ENCODE results near the gene PEA15.

Gene PEA15

GRCh38 chr1:160210561-160210960 lies 5.4 kb downstream of the PEA15 start:
- H3K4me3 ChIP-seq (ENCODE audit: low read depth, low read length), result no peak overlapping the region
- in situ Hi-C loops (cut with HindIII; ENCODE audit: low sequenced_read_pairs), result no loop called here
- no peak for TF ChIP-seq CTCF (IDR thresholded peaks at IDR 0.05; ENCODE audit: low read depth, low read length, missing control alignments)
- no peak for DNase-seq (ENCODE audit: low read depth)

- no peak for DNase-seq (ENCODE audit: low read depth)
- in situ Hi-C loops (cut with HindIII; ENCODE audit: low sequenced_read_pairs), result no loop called here
- TF ChIP-seq CTCF (IDR thresholded peaks at IDR 0.05; ENCODE audit: low read depth, low read length, missing control alignments), result no peak
- H3K4me3 ChIP-seq (ENCODE audit: low read depth, low read length), result no peak overlapping the region
These were observed 6.0 kb downstream of the PEA15 start for GRCh38 chr1:160211046-160211790.

- no peak for DNase-seq (ENCODE audit: low read depth)
- TF ChIP-seq CTCF (IDR thresholded peaks at IDR 0.05; ENCODE audit: low read depth, low read length, missing control alignments), result no peak
- in situ Hi-C loops (cut with HindIII; ENCODE audit: low sequenced_read_pairs), result loop anchor here (5.0 kb wide), 2 partner anchors 67 to 107 kb away; no protein-coding TSS in a partner anchor
- no peak overlapping the region for H3K4me3 ChIP-seq (ENCODE audit: low read depth, low read length)
These were observed 9.4 kb downstream of the PEA15 start for GRCh38 chr1:160214481-160215140.

GRCh38 chr1:160216301-160216700 lies 11.1 kb downstream of the PEA15 start:
- H3K4me3 ChIP-seq (ENCODE audit: low read depth, low read length), result no peak overlapping the region
- DNase-seq (ENCODE audit: low read depth), result no peak
- no peak for TF ChIP-seq CTCF (IDR thresholded peaks at IDR 0.05; ENCODE audit: low read depth, low read length, missing control alignments)
- in situ Hi-C loops (cut with HindIII; ENCODE audit: low sequenced_read_pairs), result loop anchor here (5.0 kb wide), 2 partner anchors 69 to 109 kb away; no protein-coding TSS in a partner anchor

GRCh38 chr1:160217481-160218051 lies 12.4 kb downstream of the PEA15 start:
- no peak for DNase-seq (ENCODE audit: low read depth)
- no peak for TF ChIP-seq CTCF (IDR thresholded peaks at IDR 0.05; ENCODE audit: low read depth, low read length, missing control alignments)
- in situ Hi-C loops (cut with HindIII; ENCODE audit: low sequenced_read_pairs), result loop anchor here (5.0 kb wide), 2 partner anchors 70 to 110 kb away; no protein-coding TSS in a partner anchor
- no peak overlapping the region for H3K4me3 ChIP-seq (ENCODE audit: low read depth, low read length)

- H3K4me3 ChIP-seq (ENCODE audit: low read depth, low read length), result no peak overlapping the region
- in situ Hi-C loops (cut with HindIII; ENCODE audit: low sequenced_read_pairs), result loop anchor here (5.0 kb wide), 2 partner anchors 72 to 112 kb away; no protein-coding TSS in a partner anchor
- peak; percentile 52 for TF ChIP-seq CTCF (IDR thresholded peaks at IDR 0.05; ENCODE audit: low read depth, low read length, missing control alignments)
- DNase-seq (ENCODE audit: low read depth), result peak; percentile 51
These were observed 14.1 kb downstream of the PEA15 start for GRCh38 chr1:160219062-160219929.

All from astrocyte of the cerebellum (primary cell).